Activated T-helper 1 cell treated with anti-CD3 and anti-CD28 coated beads, Interleukin-12 subunit alpha, Interleukin-12 subunit beta, Interleukin-2, Interleukin-4 antibody, amounts not matched to agents 30 ng/mL and 10 ng/mL and 1 ng/mL, durations not matched to agents 14 hours and 24 hours and 36 hours (primary cell): ENCODE results near the gene IRF4. TPM values are rescaled to one million over a fixed set of nuclear protein-coding genes. Genes with fewer than 3 reads are reported as not detected.

Experiments
- DNase-seq: peaks from one replicate; pipeline ENCODE4 v3.0.0; 2021; ENCODE audit warnings: low spot score
- H3K27ac Mint-ChIP-seq: one replicate; pipeline ENCODE4 v1.8.0; 2021; ENCODE audit warnings: mild to moderate bottlenecking, mixed read lengths
- H3K27me3 Mint-ChIP-seq: one replicate; pipeline ENCODE4 v1.8.0; 2022; ENCODE audit warnings: mild to moderate bottlenecking, moderate library complexity, mixed read lengths; ENCODE audit not compliant: insufficient read depth
- H3K36me3 Mint-ChIP-seq: one replicate; pipeline ENCODE4 v1.8.0; 2021; ENCODE audit warnings: low read depth, mixed read lengths
- H3K4me1 Mint-ChIP-seq: one replicate; pipeline ENCODE4 v1.8.0; 2021; ENCODE audit warnings: low read depth, mixed read lengths
- H3K4me3 Mint-ChIP-seq: one replicate; pipeline ENCODE4 v1.8.0; 2021; ENCODE audit warnings: mild to moderate bottlenecking, moderate library complexity, mixed read lengths
- H3K9me3 Mint-ChIP-seq: one replicate; pipeline ENCODE4 v1.8.0; 2021; ENCODE audit warnings: mixed read lengths
- intact Hi-C: fragments of 100-400 bp; cut with micrococcal nuclease; formaldehyde crosslinking; loops from one replicate; pipeline ENCODE4 v1.15.1; 2024
- total RNA-seq: library from RNA; stranded (reverse); gene quantifications from 2 replicates; pipeline ENCODE4 v1.2.3, GENCODE V29; 2022

IRF4 gene
- total RNA-seq, 1 donor from 2014 or later = 911 TPM

DNA sequence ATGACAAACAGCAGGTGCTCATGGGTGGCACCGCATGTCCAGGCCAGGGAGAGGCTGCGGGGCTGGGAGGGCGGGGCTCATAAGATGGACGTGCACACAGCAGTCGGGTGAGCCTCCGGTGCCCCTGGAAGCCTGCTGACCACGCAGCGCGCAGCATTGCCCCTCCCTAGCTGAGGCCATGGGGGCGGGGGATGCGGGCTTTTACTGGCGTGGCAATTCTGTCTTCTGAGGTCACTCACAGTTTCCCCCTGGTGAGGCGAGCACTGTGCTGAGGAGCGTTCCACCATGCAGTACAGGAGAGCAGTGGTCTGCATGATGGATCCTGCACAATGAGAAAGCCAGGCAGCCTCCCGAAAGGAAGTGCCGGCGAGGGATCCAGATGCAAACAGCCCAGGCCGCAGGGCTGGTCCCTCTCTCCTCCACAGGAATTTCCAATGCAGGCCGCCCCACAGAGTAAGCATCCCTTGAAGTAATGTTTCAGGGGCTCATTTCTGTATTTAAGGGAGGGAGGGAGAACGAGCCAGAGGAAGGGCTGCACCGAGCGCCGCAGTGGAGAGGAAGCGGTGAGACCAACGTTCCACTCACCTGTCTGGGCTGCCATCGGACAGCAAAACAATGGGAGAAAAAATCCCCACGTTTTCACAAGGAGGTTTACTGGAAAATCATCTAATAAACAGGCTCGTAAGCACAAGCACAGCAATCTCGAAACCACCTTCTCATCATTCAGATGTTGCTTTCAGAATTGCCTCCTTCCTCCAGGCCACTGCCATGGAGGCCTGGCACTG lies 56.0 kb downstream of the IRF4 start:
- H3K36me3 Mint-ChIP-seq = peaks cover 6% of the 10 kb centered on the region
- peaks cover 2% of the 10 kb centered on the region for H3K27me3 Mint-ChIP-seq
- peak overlapping the region; percentile 98 for H3K27ac Mint-ChIP-seq
- peaks cover 59% of the 10 kb centered on the region for H3K4me1 Mint-ChIP-seq
- H3K9me3 Mint-ChIP-seq = no peaks in the 10 kb centered on the region
- peak; percentile 48 for DNase-seq
- peak overlapping the region; percentile 28 for H3K4me3 Mint-ChIP-seq
- intact Hi-C loops = loop anchor here (1.0 to 2.0 kb wide), 11 partner anchors 25 to 258 kb away; partner anchors contain the start of gene DUSP22

GRCh38 chr6:448296-449056 lies 56.9 kb downstream of the IRF4 start:
- Mint-ChIP-seq H3K27ac (peak overlapping the region; percentile 98), H3K27me3 (peaks cover 2% of the 10 kb centered on the region), H3K36me3 (peaks cover 6% of the 10 kb centered on the region), H3K4me3 (peak overlapping the region; percentile 28), H3K9me3 (no peaks in the 10 kb centered on the region), H3K4me1 (peaks cover 59% of the 10 kb centered on the region)
- DNase-seq = no peak
- intact Hi-C loops = loop anchor here (1.0 kb wide), 2 partner anchors 27 to 59 kb away; no protein-coding TSS in a partner anchor

GRCh38 chr6:449057-449430 lies 57.5 kb downstream of the IRF4 start:
- Mint-ChIP-seq H3K27ac (peak overlapping the region; percentile 98), H3K36me3 (peaks cover 6% of the 10 kb centered on the region), H3K4me3 (no peak overlapping the region), H3K4me1 (peaks cover 57% of the 10 kb centered on the region), H3K9me3 (no peaks in the 10 kb centered on the region), H3K27me3 (peaks cover 2% of the 10 kb centered on the region)
- intact Hi-C loops = no loop called here
- no peak for DNase-seq

DNA sequence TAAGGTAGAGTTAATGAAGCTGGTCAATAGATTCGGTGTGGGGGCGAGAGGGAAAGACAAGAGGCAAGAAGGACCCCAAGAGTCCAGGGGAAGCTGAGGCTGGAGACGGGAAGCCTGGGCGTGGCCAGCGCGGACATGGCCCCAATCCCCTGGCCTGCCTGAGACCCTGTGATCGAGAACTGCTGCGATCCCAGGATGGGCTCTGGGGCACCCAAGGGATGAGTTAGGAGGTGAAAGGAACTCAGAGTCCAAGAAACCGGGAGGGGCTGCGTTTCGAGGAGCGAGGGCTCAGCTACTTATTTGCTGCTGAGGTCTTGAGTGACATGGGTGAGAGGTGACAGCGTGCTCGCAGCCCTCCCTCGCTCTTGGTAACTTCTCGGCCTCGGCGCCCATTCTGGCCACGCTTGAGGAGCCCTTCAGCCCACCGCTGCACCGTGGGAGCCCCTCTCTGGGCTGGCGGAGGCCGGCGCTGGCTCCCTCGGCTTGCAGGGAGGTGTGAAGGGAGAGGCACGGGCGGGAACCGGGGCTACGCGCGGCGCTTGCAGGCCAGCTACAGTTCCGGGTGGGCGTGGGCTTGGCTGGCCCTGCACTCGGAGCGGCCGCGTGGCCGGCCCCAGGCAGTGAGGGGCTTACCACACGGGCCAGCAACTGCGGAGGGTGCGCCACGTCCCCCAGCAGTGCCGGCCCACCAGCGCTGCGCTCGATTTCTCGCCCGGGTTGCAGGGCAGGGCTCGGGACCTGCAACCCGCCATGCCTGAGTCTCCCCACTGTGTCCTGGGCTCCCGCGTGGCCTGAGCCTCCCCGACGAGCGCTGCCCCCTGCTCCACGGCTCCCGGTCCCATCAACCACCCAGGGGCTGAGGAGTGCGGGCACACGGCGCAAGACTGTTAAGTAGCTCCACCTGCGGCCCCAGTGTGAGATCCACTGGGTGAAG lies 58.2 kb downstream of the IRF4 start:
- Mint-ChIP-seq H3K27me3 (peaks cover 2% of the 10 kb centered on the region), H3K36me3 (peaks cover 8% of the 10 kb centered on the region), H3K9me3 (no peaks in the 10 kb centered on the region), H3K4me3 (no peak overlapping the region), H3K27ac (peak overlapping the region; percentile 79), H3K4me1 (peaks cover 57% of the 10 kb centered on the region)
- no peak for DNase-seq
- intact Hi-C loops = no loop called here

DNA sequence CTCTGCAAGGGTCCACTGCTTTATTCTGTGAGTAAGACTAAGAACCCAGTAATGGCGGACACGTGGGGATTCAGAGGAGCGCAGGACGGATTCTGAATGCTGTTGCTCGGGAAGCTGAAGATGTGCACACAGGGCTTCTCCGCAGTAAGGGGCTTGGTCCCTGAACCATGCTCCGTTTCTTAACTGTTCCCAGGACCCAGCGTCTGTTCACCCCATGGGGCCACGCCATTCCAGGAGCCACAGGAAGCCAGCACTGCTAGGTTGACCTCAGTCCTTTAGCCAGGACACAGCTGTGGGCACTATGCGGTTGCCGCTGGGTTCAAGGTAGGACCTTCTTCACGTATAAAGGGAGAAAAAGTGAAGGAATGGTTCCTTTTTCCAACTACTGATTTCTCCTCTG lies 59.8 kb downstream of the IRF4 start:
- DNase-seq = no peak
- H3K27ac Mint-ChIP-seq = no peak overlapping the region
- peaks cover 2% of the 10 kb centered on the region for H3K27me3 Mint-ChIP-seq
- H3K4me3 Mint-ChIP-seq = no peak overlapping the region
- H3K4me1 Mint-ChIP-seq = peaks cover 47% of the 10 kb centered on the region
- H3K36me3 Mint-ChIP-seq = peaks cover 10% of the 10 kb centered on the region
- intact Hi-C loops = no loop called here
- H3K9me3 Mint-ChIP-seq = no peaks in the 10 kb centered on the region

GRCh38 chr6:451847-452246 lies 60.3 kb downstream of the IRF4 start:
- Mint-ChIP-seq H3K27ac (no peak overlapping the region), H3K9me3 (no peaks in the 10 kb centered on the region), H3K36me3 (peaks cover 11% of the 10 kb centered on the region), H3K4me1 (peaks cover 42% of the 10 kb centered on the region), H3K27me3 (peaks cover under 1% of the 10 kb centered on the region), H3K4me3 (no peak overlapping the region)
- DNase-seq = no peak
- intact Hi-C loops = no loop called here

- intact Hi-C loops = no loop called here
- Mint-ChIP-seq H3K4me1 (peaks cover 35% of the 10 kb centered on the region), H3K4me3 (no peak overlapping the region), H3K27ac (no peak overlapping the region), H3K27me3 (no peaks in the 10 kb centered on the region), H3K36me3 (peaks cover 18% of the 10 kb centered on the region), H3K9me3 (peaks cover 6% of the 10 kb centered on the region)
- DNase-seq = no peak
Observed at GRCh38 chr6:452301-453067, 60.9 kb downstream of the IRF4 start.

GRCh38 chr6:453152-453551 lies 61.6 kb downstream of the IRF4 start:
- no peak overlapping the region for H3K4me3 Mint-ChIP-seq
- peaks cover 28% of the 10 kb centered on the region for H3K4me1 Mint-ChIP-seq
- H3K27me3 Mint-ChIP-seq = no peaks in the 10 kb centered on the region
- intact Hi-C loops = no loop called here
- H3K9me3 Mint-ChIP-seq = peaks cover 11% of the 10 kb centered on the region
- no peak for DNase-seq
- peaks cover 21% of the 10 kb centered on the region for H3K36me3 Mint-ChIP-seq
- H3K27ac Mint-ChIP-seq = no peak overlapping the region

GRCh38 chr6:454148-454991 lies 62.8 kb downstream of the IRF4 start:
- peaks cover 18% of the 10 kb centered on the region for H3K4me1 Mint-ChIP-seq
- intact Hi-C loops = no loop called here
- H3K36me3 Mint-ChIP-seq = peaks cover 17% of the 10 kb centered on the region

DNA sequence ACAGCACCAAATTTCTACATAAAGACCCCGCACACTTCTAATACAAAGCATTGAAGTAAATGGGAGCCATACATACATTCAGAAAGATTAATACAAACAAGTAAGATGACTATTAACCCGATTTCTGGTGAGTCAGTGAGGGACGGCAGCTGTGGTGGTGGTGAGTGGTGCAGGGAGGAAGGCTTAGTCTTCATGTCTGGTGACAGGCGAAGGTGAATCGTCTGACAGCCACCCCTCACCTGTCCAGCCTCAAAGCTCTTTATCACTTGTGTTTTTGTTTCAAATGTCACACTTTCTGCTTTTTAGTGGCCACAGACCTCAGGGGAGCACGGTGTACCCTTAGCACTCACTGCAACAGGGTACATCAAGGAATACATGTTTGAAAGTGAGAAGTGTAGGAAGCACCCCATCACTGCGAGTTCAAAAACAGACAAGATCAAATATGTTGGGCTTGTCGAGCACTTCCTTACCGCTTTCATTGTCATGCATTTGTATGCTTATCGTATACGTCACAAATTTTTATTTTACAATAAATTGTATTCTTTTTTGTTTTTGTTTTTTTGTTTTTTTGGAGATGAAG lies 63.5 kb downstream of the IRF4 start:
- DNase-seq = no peak
- Mint-ChIP-seq H3K4me3 (no peak overlapping the region), H3K27ac (peak overlapping the region; percentile 67), H3K9me3 (peaks cover 15% of the 10 kb centered on the region), H3K36me3 (peaks cover 15% of the 10 kb centered on the region), H3K4me1 (peaks cover 19% of the 10 kb centered on the region), H3K27me3 (no peaks in the 10 kb centered on the region)
- intact Hi-C loops = no loop called here

More at GRCh38 chr6:454148-454991, 62.8 kb downstream of the IRF4 start:
- H3K9me3 Mint-ChIP-seq = peaks cover 15% of the 10 kb centered on the region
- H3K27me3 Mint-ChIP-seq = no peaks in the 10 kb centered on the region
- no peak for DNase-seq
- H3K4me3 Mint-ChIP-seq = no peak overlapping the region
- no peak overlapping the region for H3K27ac Mint-ChIP-seq

- Mint-ChIP-seq H3K9me3 (peaks cover 15% of the 10 kb centered on the region), H3K27ac (no peak overlapping the region), H3K4me1 (peaks cover 25% of the 10 kb centered on the region), H3K4me3 (no peak overlapping the region), H3K27me3 (no peaks in the 10 kb centered on the region), H3K36me3 (peaks cover 15% of the 10 kb centered on the region)
- intact Hi-C loops = no loop called here
- no peak for DNase-seq
Observed at GRCh38 chr6:455835-456234, 64.3 kb downstream of the IRF4 start.
